ENCODE results near the gene EDEM2. TPM values are rescaled to one million over a fixed set of nuclear protein-coding genes. Genes with fewer than 3 reads are reported as not detected.
A peak's percentile ranks its signal among the peaks of the same experiment; 100 is the strongest.
"Not testable (repeated sequence)": the region's sequence is repeated elsewhere in the genome, so short reads cannot be mapped to it uniquely, and the experiment has no call there.

EDEM2 gene
- total RNA-seq, 1 experiment from 2014 or later = 32.8 TPM

GRCh38 chr20:35171438-35171752 is 24.3 kb upstream of the EDEM2 start:
- no peak for DNase-seq (ENCODE audit: low spot score)

DNA sequence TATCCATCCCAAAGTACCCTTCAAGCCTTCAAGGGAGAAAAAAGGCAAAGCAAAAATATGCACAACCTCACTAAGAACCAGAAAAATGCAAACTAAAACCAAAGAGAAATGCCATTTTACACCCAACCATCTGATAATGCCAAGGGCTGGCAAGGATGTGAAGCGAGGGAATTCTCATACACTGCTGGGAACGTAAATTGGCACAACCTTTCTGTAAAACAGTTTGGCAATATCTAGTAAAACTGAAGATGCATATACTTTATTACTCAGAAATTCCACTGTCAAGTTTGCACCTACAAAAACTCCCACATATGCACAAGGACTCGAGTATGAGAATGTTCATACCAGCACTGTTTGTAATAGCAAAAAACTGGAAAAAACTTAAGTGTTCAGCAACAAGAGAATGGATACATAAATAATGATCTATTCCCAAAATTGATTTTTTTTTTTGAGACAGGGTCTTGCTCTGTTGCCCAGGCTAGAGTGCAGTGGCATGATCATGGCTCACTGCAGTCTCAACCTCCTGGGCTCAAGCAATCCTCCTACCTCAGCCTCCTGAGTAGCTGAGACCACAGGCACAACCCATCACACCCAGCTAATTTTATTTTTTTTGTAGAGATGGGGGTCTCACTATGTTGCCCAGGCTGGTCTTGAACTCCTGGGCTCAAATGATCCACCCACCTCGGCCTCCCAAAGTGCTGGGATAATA is 21.7 kb upstream of the EDEM2 start:
- not testable (repeated sequence) for DNase-seq (ENCODE audit: low spot score)

DNA sequence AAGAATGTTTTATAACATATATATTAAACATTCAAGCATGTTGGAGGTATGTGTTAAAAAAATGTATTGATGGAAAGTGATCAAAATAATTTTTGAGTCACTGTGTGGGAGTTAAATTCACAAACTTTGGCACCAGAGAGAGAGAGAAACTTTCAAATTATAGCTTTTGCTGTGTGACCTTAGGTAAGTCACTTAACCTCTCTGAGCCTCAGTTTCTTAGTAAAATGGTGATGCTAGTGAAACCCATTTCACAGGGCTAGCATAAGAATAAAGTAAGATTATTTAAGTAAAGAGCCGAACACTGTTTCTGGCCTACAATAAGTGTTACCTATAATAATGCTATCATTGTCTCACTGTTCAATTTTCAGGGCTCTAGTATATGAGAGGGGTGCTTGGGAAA is 20.7 kb upstream of the EDEM2 start:
- DNase-seq (ENCODE audit: low spot score) = no peak

- DNase-seq (ENCODE audit: low spot score) = no peak
Measured at GRCh38 chr20:35166242-35166830, 19.2 kb upstream of the EDEM2 start.

DNA sequence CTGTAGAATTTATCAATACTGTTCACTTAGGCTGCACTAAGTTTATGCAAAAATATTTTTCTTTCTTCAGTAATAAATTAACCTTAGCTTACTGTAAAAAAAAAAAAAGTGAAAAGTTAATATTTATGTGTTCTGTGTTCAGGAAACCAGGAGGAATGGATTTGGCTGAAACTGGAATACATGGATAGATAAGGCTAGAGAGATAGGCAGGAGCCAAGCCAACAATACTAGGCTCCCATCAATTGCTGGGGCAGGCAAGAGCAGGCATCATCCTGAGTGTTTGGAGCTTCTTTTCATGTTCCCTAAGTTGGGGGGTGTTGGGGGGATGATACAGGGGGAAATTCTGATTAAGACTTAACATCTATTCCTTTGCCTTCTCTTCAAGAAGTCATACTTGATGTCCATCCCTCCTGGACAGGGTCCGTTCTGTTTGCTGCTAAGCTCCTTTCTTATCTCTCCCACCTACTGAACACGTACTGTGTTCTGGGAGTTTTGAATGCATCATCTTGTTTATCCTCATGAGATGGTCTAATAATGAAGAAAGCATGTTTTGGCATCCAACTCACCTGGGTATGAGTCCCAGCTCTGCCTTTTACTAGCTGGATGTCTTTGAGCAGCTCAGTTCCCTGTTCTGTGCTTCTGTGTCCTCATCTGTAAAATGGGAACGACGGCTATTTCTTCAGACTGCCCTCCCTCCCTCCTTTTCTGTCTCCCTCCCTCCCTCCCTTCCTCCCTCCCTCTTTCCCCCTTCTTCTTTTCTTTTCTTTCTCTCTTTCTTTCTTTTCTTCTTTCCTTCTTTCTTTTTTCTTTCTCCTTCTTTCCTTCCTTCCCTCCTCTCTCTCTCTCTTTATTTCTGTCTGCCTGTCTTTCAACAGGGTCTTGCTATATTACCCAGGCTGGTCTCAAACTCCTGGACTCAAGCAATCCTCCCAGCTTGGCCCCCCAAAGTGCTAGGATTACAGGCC is 18.4 kb upstream of the EDEM2 start:
- DNase-seq (ENCODE audit: low spot score) = no peak

GRCh38 chr20:35164531-35164930 is 17.4 kb upstream of the EDEM2 start:
- DNase-seq (ENCODE audit: low spot score) = not testable (repeated sequence)

DNA sequence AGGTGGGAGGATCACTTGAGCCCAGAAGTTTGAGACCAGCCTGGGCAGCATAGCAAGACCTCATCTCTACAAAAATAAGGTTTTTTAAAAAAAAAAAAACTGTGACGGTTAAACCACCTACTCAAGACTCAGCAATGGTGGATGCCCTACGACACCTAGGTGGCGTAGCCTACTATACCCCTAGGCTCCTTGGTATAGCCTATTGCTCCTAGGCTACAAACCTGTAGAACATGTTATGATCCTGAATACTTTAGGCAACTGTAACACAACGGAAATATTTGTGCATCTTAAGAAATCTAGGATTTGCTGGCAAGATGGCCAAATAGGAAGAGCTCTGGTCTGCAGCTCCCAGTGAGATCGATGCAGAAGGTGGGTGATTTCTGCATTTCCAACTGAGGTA is 13.2 kb upstream of the EDEM2 start:
- DNase-seq (ENCODE audit: low spot score) = not testable (repeated sequence)

DNA sequence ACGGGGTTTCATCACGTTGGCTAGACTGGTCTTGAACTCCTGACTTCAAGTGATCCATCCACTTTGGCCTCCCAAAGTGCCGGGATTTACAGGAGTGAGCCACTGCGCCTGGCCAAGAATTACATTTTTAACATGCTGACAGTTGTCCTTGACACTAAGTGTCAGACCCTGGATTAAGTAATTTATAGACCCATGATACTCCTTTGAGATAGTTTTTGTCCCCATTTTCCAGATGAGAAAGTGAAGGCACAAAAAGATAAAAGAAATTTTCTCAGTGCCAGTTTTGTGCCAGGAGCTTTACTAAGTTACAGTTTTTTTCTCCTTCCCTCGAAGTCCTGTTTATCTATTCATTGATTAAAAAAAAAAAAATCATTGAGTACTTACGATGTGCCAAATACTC is 9.8 kb upstream of the EDEM2 start:
- no peak for DNase-seq (ENCODE audit: low spot score)

DNA sequence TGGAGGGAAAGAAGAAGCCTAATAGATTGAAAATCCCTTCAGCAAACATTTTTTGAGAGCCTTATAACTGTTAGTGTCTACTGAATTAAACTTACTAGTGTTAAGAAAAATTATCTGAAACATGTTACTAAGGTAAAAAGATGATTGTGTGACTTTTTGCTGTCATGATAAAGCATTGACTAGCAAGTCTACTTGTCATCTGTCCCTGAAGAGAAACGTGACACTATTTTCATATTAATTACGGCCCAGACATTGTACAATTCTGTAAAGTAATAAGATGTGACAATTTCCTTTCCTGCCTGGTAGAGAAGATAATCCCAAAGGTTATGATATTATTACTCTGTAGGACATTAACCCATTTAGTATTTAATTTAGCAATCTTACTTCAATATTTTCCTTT is 8.8 kb upstream of the EDEM2 start:
- no peak for DNase-seq (ENCODE audit: low spot score)

DNA sequence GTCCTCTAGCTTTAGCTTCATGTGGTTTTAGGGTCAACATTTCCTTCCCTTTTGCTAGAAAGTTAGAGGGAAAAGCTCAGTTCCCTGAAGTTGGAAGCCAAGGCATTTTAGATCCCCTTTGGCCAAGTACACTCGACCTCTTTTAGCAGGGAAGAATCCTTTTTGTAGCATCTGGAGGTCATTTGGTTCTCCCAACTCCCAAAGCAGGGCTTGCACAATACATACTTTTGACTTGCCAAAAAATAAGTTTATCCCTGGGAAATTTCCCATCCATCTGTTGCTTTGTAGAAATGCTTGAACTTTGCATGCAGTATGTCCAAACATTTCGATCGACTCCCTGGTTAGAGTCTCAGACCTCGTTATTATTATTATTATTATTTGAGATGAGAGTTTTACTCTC is 4.6 kb upstream of the EDEM2 start:
- DNase-seq (ENCODE audit: low spot score) = no peak

DNA sequence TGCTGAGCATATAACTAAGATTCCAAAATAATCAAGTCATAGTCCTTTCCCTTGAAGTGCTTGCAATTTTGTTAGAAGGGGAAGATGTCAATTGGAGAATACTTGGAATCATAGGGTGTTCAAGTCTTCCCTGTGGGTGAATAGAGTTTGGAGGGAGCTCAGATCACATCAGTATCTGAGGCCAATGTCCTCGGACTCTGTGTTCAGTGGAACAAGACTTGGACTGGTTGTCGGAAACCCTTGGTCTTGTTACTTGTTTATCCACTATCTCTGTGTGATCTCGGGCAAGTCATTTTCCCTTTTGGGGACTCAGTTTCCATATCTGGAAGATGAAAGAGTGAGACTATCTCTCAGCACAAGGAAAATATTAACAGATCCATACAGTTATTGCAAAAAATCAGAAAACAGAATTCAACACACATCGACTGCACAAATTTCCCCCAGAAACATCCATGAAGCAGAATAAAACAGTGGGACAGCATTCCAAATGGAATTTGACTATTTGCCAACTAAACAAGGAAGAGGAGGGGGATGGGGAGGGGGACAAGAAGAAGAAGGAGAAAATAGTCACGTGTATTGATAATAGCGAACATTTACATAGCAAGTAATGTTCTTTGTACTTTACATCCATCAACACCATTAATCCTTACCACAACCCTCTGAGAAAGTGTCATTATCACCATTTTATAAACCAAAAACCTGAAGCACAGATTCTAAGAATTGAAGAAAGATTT is 3.9 kb upstream of the EDEM2 start:
- DNase-seq (ENCODE audit: low spot score) = no peak

DNA sequence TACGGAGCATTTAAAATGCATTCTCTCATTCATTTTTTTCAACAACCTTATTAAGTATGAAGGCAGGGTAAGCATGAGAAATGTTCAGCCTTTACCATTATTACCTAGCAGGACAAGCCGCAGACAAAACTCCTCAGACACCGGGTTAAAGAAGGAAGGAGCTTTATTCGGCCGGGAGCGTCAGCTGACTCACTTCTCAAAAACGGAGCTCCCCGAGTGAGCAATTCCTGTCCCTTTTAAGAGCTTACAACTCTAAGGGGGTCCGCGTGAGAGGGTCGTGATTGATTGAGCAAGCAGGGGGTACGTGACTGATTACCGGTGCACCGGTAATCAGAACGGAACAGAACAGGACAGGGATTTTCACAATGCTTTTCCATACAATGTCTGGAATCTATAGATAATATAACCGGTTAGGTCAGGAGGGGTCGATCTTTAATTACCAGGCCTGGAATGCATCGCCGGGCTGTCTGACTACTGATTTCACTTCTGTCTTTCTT is 487 bp upstream of the EDEM2 start:
- DNase-seq (ENCODE audit: low spot score) = peak; percentile 22

DNA sequence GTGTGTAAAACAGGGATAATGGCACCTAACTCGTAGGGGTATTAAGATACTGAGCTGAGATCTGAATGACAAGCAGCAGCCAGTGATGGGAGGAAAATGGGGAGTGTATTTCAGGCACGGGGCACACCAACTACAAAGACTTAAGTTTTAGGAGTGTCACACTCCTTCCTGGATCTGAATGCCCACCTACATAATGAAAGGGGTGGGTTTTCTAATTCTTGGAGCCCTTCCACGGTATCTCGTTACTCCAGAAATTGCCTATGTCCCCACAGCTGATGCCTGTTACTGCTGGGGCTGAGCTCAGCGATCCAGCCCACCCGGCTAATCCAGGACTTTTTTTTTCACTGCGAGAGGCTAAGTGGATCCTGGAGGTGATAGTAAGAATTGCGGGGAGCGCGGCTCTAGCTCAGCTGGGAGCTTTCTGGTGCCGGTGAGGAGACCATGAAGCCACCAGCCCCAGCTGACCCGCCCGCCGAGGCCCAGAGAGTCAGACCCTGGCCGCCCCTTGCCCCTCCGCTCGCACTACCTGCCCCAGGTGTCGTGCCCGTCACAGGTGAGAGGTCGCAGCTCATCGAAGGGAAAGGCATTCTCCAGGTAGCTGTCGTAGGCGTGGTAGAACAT is 727 bp downstream of the EDEM2 start:
- DNase-seq (ENCODE audit: low spot score) = peak; percentile 23

GRCh38 chr20:35145141-35145564 is 2.0 kb downstream of the EDEM2 start:
- peak; percentile 50 for DNase-seq (ENCODE audit: low spot score)

DNA sequence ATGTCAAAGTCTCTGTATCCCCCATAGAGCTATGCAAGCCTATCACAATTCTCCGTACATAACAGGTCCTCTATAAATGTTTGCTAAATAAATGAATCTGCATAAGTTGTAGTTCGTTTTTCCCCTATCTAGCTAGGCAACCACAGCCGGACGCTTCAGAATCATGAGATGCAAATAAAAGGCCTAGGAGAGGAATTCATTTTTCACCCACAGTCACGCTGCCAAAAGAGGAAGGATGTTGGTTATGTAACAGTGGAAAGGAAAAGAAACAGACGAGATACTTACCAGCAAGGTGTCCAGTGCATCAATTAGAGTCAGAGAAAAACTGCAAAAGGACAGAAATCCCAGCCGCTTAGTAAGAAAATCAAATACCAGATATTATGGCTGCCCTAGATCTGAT is 2.4 kb downstream of the EDEM2 start:
- no peak for DNase-seq (ENCODE audit: low spot score)

DNA sequence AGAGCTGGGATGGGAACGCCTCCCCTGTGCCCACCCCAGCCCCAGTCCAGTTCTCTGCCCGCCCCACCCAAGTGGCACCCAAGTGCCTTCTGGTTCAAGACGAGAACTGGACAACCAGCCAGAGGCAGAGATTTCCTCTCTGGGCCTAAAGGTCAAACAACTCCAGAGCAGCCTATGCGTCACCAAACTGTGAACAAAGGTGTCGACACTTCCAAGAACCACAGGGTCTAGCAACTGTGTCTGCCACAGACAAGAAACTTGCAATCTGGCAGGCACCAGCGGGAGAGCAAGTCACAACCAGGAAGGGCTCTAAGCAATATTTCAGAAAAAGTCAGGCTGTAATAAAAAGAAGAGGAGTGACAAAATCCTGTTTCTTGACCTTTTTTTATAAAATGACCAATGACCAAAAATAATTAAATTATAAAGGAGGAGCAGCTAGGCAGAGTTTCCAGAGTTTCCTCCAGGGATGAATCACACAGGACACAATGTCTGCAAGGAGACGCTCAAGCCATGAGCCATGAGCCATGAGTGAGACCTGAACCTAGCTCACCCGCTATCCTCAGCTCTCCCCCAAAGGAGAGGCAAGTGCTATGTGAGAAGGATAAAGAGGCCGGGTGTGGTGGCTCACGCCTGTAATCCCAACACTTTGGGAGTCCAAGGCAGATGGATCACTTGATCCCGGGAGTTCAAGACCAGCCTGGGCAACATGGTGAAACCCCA is 11.1 kb downstream of the EDEM2 start:
- peak; percentile 19 for DNase-seq (ENCODE audit: low spot score)

GRCh38 chr20:35134880-35135279 is 12.3 kb downstream of the EDEM2 start:
- no peak for DNase-seq (ENCODE audit: low spot score)

DNA sequence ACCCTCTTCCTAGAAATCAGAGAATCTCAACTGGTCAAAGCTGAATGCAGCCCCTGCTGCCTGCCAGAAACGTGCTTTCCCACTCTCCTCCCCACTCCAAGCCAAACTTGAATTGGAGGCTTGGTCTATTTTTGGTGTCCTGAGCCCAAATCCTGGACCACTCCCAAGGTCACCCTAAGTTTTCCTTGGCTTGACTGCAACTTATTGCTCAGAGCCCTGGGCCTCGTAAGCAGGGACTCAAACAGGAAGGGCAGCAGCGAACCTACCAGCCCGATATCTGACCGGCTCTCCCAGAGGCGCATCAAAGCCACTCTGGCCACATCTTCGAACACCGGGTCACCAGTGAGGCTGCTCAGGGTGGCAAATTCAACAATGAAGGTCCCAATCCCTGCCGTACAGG is 12.7 kb downstream of the EDEM2 start:
- no peak for DNase-seq (ENCODE audit: low spot score)

- no peak for DNase-seq (ENCODE audit: low spot score)
Measured at GRCh38 chr20:35133735-35134134, 13.4 kb downstream of the EDEM2 start.

DNA sequence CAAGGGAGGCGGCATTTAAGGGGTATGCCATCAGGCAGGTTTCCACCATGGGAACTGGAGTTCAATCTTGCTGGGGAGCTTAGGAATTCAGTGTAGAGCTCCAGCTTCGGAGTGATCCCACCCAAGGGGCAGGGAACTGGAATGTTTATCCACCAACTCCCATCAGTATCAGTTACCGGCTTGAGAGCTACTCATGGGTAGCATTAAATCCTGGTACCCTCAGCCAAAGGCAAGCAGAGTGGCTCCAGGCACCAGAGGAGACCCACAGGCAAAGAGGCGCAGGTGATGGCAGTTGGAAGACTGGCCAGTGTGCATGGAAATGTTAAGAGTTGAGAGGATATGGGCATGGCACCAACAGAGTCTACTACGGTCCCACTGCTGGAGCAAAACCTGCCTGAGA is 14.1 kb downstream of the EDEM2 start:
- DNase-seq (ENCODE audit: low spot score) = no peak

DNA sequence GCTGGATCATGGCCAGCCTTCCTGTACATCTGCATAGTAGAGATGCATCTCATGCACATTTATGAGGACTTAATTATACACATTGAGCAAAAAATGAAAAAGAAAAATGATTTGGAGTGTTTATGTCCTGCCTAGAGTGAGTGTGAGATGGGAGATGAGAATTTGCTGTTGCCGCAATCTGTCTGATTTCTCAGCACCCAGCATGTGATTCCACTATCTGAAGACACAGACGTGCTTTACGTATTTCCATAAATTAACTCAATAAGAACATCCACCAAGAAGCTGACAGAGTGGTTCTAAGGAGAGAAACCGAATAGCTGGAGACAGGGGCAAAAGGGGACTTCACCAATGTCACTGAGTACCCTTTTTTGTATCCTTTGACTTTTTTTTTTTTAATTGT is 15.2 kb downstream of the EDEM2 start:
- no peak for DNase-seq (ENCODE audit: low spot score)

Measured in A172 (cell line).